IMR-90 (cell line): ENCODE measurements around the gene ERC2.

ENCODE experiments used
- BHLHE40 ChIP-seq: fragments of 150-350 bp; IDR thresholded peaks from 2 replicates; pipeline ENCODE4 v1.6.1; 2016; ENCODE audit warnings: mild to moderate bottlenecking, low read depth, low read length
- CEBPB ChIP-seq: IDR thresholded peaks from 2 replicates; pipeline ENCODE4 v1.6.1; 2012; ENCODE audit warnings: low read depth, low read length, improper control_type of control experiment
- CTCF ChIP-seq: conservative IDR thresholded peaks from 2 replicates; pipeline ENCODE4 v1.5.1; 2012; ENCODE audit warnings: mild to moderate bottlenecking, low read depth, low read length, improper control_type of control experiment
- ELK1 ChIP-seq: fragments of 150-350 bp; IDR thresholded peaks from 2 replicates; pipeline ENCODE4 v1.6.1; 2016; ENCODE audit warnings: low read depth, mild to moderate bottlenecking, low read length, moderate library complexity, borderline replicate concordance
- MAFK ChIP-seq: IDR thresholded peaks from 2 replicates; pipeline ENCODE4 v1.6.1; 2012; ENCODE audit warnings: low read depth, low read length, improper control_type of control experiment
- MXI1 ChIP-seq: IDR thresholded peaks from 2 replicates; pipeline ENCODE4 v1.6.1; 2012; ENCODE audit warnings: low read depth, mild to moderate bottlenecking, low read length, moderate library complexity, borderline replicate concordance
- POLR2A ChIP-seq: IDR thresholded peaks from 2 replicates; pipeline ENCODE4 v1.6.1; 2012; ENCODE audit warnings: mild to moderate bottlenecking, low read depth, low read length
- RAD21 ChIP-seq: IDR thresholded peaks from 2 replicates; pipeline ENCODE4 v1.6.1; 2012; ENCODE audit warnings: low read length, improper control_type of control experiment
- RCOR1 ChIP-seq: IDR thresholded peaks from 2 replicates; pipeline ENCODE4 v1.6.1; 2012; ENCODE audit warnings: mild to moderate bottlenecking, low read length, improper control_type of control experiment; ENCODE audit not compliant: insufficient replicate concordance
- RFX5 ChIP-seq: IDR thresholded peaks from 2 replicates; pipeline ENCODE4 v1.8.0; 2012; ENCODE audit warnings: low read depth, mild to moderate bottlenecking, low read length, moderate library complexity
- SMC3 ChIP-seq: fragments of 150-350 bp; IDR thresholded peaks from 2 replicates; pipeline ENCODE4 v1.6.1; 2016; ENCODE audit warnings: low read depth, mild to moderate bottlenecking, antibody characterized with exemption, low read length, moderate library complexity
- USF2 ChIP-seq: fragments of 150-350 bp; IDR thresholded peaks from 2 replicates; pipeline ENCODE4 v1.6.1; 2017; ENCODE audit warnings: mild to moderate bottlenecking, antibody characterized with exemption, low read length, low read depth

GRCh38 chr3:56248021-56248420 is 220.2 kb downstream of the ERC2 start:
- TF ChIP-seq RCOR1 (no peak), POLR2A (no peak), CTCF (no peak), CEBPB (no peak), MXI1 (no peak), RAD21 (no peak), SMC3 (no peak), RFX5 (no peak), ELK1 (no peak), BHLHE40 (no peak), USF2 (no peak), MAFK (no peak)
